ENCODE results near the gene CPNE5.
A peak's percentile ranks its signal among the peaks of the same experiment; 100 is the strongest.

The CPNE5 gene

GRCh38 chr6:36769676-36770499, 69.4 kb downstream of the CPNE5 start:
- peak overlapping the region; percentile 60 for H3K4me3 Mint-ChIP-seq
- H3K9me3 Mint-ChIP-seq, result no peaks in the 10 kb centered on the region
- no peaks in the 10 kb centered on the region for H3K36me3 Mint-ChIP-seq (ENCODE audit: low read depth)
- peak overlapping the region; percentile 86 for H3K27ac Mint-ChIP-seq
- H3K4me1 Mint-ChIP-seq (ENCODE audit: low read depth), result peaks cover 48% of the 10 kb centered on the region
- no peaks in the 10 kb centered on the region for H3K27me3 Mint-ChIP-seq (ENCODE audit: low read depth)

- H3K9me3 Mint-ChIP-seq, result no peaks in the 10 kb centered on the region
- H3K27me3 Mint-ChIP-seq (ENCODE audit: low read depth), result no peaks in the 10 kb centered on the region
- H3K4me3 Mint-ChIP-seq, result peak overlapping the region; percentile 60
- H3K36me3 Mint-ChIP-seq (ENCODE audit: low read depth), result no peaks in the 10 kb centered on the region
- peak overlapping the region; percentile 86 for H3K27ac Mint-ChIP-seq
- H3K4me1 Mint-ChIP-seq (ENCODE audit: low read depth), result peaks cover 48% of the 10 kb centered on the region
Measured at GRCh38 chr6:36769183-36769675, 70.0 kb downstream of the CPNE5 start.

- Mint-ChIP-seq H3K4me3 (no peak overlapping the region), H3K36me3 (ENCODE audit: low read depth) (no peaks in the 10 kb centered on the region), H3K27ac (peak overlapping the region; percentile 24)
Measured at GRCh38 chr6:36766399-36766945, 72.8 kb downstream of the CPNE5 start.

GRCh38 chr6:36765594-36766398, 73.4 kb downstream of the CPNE5 start:
- Mint-ChIP-seq H3K27ac (peak overlapping the region; percentile 24), H3K9me3 (no peaks in the 10 kb centered on the region), H3K4me3 (no peak overlapping the region), H3K4me1 (ENCODE audit: low read depth) (peaks cover 34% of the 10 kb centered on the region), H3K27me3 (ENCODE audit: low read depth) (no peaks in the 10 kb centered on the region), H3K36me3 (ENCODE audit: low read depth) (no peaks in the 10 kb centered on the region)

More at GRCh38 chr6:36766399-36766945, 72.8 kb downstream of the CPNE5 start:
- Mint-ChIP-seq H3K27me3 (ENCODE audit: low read depth) (no peaks in the 10 kb centered on the region), H3K4me1 (ENCODE audit: low read depth) (peaks cover 41% of the 10 kb centered on the region), H3K9me3 (no peaks in the 10 kb centered on the region)

- Mint-ChIP-seq H3K27ac (no peak overlapping the region), H3K27me3 (ENCODE audit: low read depth) (no peaks in the 10 kb centered on the region), H3K4me3 (no peak overlapping the region), H3K9me3 (no peaks in the 10 kb centered on the region), H3K36me3 (ENCODE audit: low read depth) (no peaks in the 10 kb centered on the region), H3K4me1 (ENCODE audit: low read depth) (peaks cover 28% of the 10 kb centered on the region)
Measured at GRCh38 chr6:36765190-36765589, 74.1 kb downstream of the CPNE5 start.

- Mint-ChIP-seq H3K27ac (no peak overlapping the region), H3K4me3 (no peak overlapping the region), H3K9me3 (no peaks in the 10 kb centered on the region), H3K36me3 (ENCODE audit: low read depth) (no peaks in the 10 kb centered on the region), H3K27me3 (ENCODE audit: low read depth) (no peaks in the 10 kb centered on the region), H3K4me1 (ENCODE audit: low read depth) (peaks cover 24% of the 10 kb centered on the region)
Measured at GRCh38 chr6:36762123-36762522, 77.1 kb downstream of the CPNE5 start.

- no peak overlapping the region for H3K4me3 Mint-ChIP-seq
- peaks cover 31% of the 10 kb centered on the region for H3K4me1 Mint-ChIP-seq (ENCODE audit: low read depth)
- H3K36me3 Mint-ChIP-seq (ENCODE audit: low read depth), result no peaks in the 10 kb centered on the region
Measured at GRCh38 chr6:36760685-36761435, 78.4 kb downstream of the CPNE5 start.

GRCh38 chr6:36759148-36759759, 80.0 kb downstream of the CPNE5 start:
- H3K27ac Mint-ChIP-seq, result no peak overlapping the region
- H3K9me3 Mint-ChIP-seq, result no peaks in the 10 kb centered on the region
- peaks cover 45% of the 10 kb centered on the region for H3K4me1 Mint-ChIP-seq (ENCODE audit: low read depth)
- H3K27me3 Mint-ChIP-seq (ENCODE audit: low read depth), result no peaks in the 10 kb centered on the region
- H3K36me3 Mint-ChIP-seq (ENCODE audit: low read depth), result peaks cover 3% of the 10 kb centered on the region
- no peak overlapping the region for H3K4me3 Mint-ChIP-seq

More at GRCh38 chr6:36760685-36761435, 78.4 kb downstream of the CPNE5 start:
- Mint-ChIP-seq H3K27ac (no peak overlapping the region), H3K9me3 (no peaks in the 10 kb centered on the region), H3K27me3 (ENCODE audit: low read depth) (no peaks in the 10 kb centered on the region)

- Mint-ChIP-seq H3K9me3 (no peaks in the 10 kb centered on the region), H3K36me3 (ENCODE audit: low read depth) (peaks cover 3% of the 10 kb centered on the region), H3K27ac (no peak overlapping the region), H3K4me3 (no peak overlapping the region), H3K4me1 (ENCODE audit: low read depth) (peaks cover 51% of the 10 kb centered on the region), H3K27me3 (ENCODE audit: low read depth) (no peaks in the 10 kb centered on the region)
Measured at GRCh38 chr6:36758516-36759147, 80.6 kb downstream of the CPNE5 start.

GRCh38 chr6:36757943-36758508, 81.2 kb downstream of the CPNE5 start:
- H3K4me1 Mint-ChIP-seq (ENCODE audit: low read depth), result peaks cover 56% of the 10 kb centered on the region
- peaks cover 3% of the 10 kb centered on the region for H3K36me3 Mint-ChIP-seq (ENCODE audit: low read depth)
- peak overlapping the region; percentile 72 for H3K27ac Mint-ChIP-seq
- H3K4me3 Mint-ChIP-seq, result no peak overlapping the region
- H3K27me3 Mint-ChIP-seq (ENCODE audit: low read depth), result no peaks in the 10 kb centered on the region
- H3K9me3 Mint-ChIP-seq, result no peaks in the 10 kb centered on the region

GRCh38 chr6:36757206-36757605, 82.0 kb downstream of the CPNE5 start:
- H3K9me3 Mint-ChIP-seq, result no peaks in the 10 kb centered on the region
- H3K4me3 Mint-ChIP-seq, result peak overlapping the region; percentile 18
- H3K27ac Mint-ChIP-seq, result peak overlapping the region; percentile 72
- peaks cover 3% of the 10 kb centered on the region for H3K36me3 Mint-ChIP-seq (ENCODE audit: low read depth)
- peaks cover 64% of the 10 kb centered on the region for H3K4me1 Mint-ChIP-seq (ENCODE audit: low read depth)
- H3K27me3 Mint-ChIP-seq (ENCODE audit: low read depth), result no peaks in the 10 kb centered on the region

- Mint-ChIP-seq H3K27me3 (ENCODE audit: low read depth) (no peaks in the 10 kb centered on the region), H3K27ac (peak overlapping the region; percentile 91), H3K9me3 (no peaks in the 10 kb centered on the region), H3K36me3 (ENCODE audit: low read depth) (peaks cover 3% of the 10 kb centered on the region), H3K4me3 (peak overlapping the region; percentile 63), H3K4me1 (ENCODE audit: low read depth) (peaks cover 67% of the 10 kb centered on the region)
Measured at GRCh38 chr6:36756786-36757185, 82.5 kb downstream of the CPNE5 start.
